Measurements from ENCODE around the gene NDUFB11.

NDUFB11 gene

DNA sequence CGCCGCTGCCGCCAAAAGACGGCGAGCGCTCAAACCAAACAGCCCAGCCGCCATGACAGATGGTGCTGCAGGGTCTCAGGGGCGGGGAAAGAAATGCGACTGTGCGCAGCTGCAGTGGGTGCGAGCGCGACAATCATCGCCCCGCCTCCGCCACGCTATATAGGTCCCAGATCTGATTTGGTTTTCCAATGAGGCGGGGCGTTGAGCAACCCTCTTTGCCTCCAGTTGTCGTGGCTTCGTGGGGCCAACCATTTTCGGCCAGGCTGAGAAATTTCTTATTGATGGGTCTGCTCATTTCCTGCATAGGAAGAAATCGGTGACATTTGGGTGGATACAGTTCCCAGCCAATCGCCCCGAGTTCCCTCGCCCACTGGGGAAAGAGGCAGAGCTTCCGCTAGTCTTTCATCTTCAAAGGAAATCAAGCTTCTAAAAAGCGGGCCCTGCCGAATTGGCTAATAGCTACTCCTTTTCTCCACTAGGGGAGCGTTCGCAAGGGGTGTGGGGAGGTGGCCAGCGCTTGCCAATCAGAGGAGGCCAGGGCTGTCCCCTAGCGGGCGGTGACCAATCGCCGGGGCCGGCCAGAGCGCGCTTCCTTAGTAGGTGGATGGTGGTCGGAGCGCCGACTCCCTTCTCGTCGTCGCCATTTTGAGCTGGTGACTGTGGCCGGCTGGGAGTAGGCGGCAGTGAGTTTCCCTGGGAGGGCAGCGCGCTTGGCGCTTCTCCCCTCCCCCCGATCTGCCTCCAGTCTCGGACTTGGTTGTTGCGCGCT, at the start of gene NDUFB11, which contains the start of gene RBM10:
TSS of gene NDUFB11 (minus strand) at position 77 of the 769 bp plus-strand sequence. CDS start at position 54, 23 bp downstream.
TSS of gene RBM10 (plus strand) at position 596 of the 769 bp plus-strand sequence. CDS start 2,261 bp downstream, outside the sequence.
- peak; percentile 94 for DNase-seq

DNA sequence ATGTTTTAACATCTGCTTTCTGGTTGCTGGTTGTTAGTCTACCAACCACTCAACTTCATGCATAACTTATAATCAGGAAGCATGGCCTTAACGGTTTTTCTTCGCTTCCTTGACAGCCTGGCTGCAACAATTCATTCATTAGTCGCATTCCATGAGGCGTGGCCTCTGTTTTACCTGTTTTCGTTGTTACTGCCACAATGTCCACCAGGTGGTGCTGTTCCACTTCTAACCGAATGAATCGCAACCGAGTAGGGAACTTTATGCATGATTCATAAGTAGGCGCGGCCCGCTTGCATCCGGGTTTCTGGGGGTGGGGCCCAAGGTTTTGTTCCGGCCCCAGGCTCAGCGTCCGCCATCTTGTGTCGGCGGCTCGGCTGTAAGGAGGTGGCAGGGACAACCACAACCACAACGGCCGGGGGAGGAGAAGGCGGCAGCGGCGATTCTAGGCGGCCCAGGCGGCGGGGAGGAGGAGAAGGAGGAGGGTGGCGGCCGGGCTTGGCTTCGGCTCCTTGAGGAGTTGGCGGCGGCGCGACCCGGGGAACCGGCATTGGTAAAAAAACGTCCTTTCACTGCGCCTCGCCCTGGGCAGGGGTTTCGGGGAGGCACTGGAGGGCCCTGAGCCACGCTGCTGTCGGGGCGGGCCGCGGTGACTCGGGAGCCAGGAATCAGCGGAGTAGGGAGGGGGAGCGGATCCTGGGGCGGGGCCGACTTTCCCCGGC, 49.1 kb upstream of the NDUFB11 start, which contains the start of gene UBA1:
TSS of gene UBA1 (plus strand) at position 355 of the 719 bp plus-strand sequence. CDS start 4,974 bp downstream, outside the sequence.
- DNase-seq: peak; percentile 95

GRCh38 chrX:47191806-47192401, 47.4 kb upstream of the NDUFB11 start:
- no peak for DNase-seq

DNA sequence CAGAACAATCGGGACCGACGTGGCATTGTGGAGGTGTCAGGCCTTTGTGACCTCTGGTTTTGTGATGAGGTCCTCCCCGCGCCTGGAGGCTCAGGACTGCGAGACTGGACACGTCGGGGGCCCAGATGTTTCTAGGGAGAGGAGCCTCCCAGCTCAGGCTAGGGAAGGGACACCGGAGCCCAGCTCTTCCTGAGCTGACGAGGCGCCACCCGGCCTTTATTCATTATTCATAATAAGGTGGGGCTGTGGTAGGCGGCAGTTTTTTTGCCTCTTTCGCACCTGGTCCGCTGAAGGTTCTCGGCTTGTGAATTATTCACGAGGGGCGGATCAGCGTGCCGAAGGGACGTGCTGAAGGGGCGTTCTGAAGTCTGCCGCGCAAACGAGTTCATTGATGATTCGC, 46.8 kb upstream of the NDUFB11 start:
- peak; percentile 76 for DNase-seq

DNA sequence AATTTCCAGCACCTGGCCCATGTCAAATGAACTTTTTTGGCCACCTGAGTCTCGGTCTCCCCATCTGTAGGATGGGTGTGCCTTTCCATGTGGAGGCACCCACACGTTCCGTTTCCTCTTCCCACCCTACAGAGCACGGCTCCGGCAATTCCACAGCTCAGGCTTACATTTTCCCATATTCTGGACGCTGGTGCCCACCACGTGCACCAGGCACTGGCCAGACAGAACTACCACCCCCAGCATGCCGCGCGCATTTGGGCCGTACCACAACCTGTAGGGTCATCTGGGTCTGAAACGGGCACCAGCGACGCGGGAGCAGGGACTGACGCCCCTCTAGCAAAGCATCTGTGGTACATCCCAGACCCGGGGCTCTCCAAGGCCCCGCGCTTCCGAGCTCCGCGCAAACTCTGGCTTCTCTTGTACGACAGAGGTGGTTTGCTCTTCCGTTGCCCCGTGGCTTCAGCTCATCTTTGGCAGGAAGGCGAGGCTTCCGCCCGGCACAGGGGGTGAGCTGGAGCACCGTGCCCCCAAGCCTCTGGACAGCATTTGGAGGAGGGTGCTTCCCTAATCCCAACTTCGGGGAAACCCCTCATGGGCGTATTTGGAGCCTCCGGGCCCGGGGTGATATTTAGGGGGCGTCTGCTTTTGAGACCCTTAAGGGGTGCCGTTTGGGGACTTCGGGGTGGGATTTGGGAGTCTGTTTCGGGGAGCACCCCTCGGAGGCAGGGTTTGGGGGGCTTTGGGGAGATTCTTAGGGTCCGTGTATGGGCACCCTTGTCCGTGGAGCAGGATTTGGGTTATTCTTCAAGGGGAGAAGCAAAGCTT, 46.2 kb upstream of the NDUFB11 start:
- peak; percentile 95 for DNase-seq

- no peak for DNase-seq
These were observed 45.4 kb upstream of the NDUFB11 start for GRCh38 chrX:47189906-47190305.

GRCh38 chrX:47187106-47187677, 42.7 kb upstream of the NDUFB11 start:
- no peak for DNase-seq

- DNase-seq: no peak
These were observed 41.7 kb upstream of the NDUFB11 start for GRCh38 chrX:47186096-47186740.

GRCh38 chrX:47185241-47185640, 40.7 kb upstream of the NDUFB11 start:
- DNase-seq: no peak

DNA sequence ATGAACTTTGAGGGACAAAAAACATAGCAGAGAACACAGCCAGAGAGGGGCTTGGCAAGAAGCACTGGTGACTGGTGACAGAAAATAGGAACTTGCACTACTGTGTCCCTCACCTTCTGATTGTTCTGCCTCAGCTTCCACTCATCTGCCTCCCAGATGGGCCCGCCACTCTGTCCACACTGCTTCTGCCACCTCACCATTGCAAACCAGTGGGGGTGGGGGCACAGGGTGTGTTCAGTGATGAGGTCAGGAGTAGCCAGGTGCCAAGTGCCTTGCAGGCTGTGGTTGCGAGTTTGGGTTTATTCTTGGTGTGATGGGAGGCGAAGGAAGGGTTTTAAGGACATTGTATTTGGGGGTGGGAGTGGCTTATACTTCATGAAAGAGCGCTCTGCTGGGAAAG, 40.0 kb upstream of the NDUFB11 start:
- DNase-seq: no peak

GRCh38 chrX:47182106-47182700, 37.7 kb upstream of the NDUFB11 start:
- DNase-seq: no peak

GRCh38 chrX:47181301-47181700, 36.8 kb upstream of the NDUFB11 start:
- no peak for DNase-seq

- DNase-seq: no peak
These were observed 35.8 kb upstream of the NDUFB11 start for GRCh38 chrX:47180346-47180745.

- DNase-seq: no peak
These were observed 35.4 kb upstream of the NDUFB11 start for GRCh38 chrX:47179928-47180255.

DNA sequence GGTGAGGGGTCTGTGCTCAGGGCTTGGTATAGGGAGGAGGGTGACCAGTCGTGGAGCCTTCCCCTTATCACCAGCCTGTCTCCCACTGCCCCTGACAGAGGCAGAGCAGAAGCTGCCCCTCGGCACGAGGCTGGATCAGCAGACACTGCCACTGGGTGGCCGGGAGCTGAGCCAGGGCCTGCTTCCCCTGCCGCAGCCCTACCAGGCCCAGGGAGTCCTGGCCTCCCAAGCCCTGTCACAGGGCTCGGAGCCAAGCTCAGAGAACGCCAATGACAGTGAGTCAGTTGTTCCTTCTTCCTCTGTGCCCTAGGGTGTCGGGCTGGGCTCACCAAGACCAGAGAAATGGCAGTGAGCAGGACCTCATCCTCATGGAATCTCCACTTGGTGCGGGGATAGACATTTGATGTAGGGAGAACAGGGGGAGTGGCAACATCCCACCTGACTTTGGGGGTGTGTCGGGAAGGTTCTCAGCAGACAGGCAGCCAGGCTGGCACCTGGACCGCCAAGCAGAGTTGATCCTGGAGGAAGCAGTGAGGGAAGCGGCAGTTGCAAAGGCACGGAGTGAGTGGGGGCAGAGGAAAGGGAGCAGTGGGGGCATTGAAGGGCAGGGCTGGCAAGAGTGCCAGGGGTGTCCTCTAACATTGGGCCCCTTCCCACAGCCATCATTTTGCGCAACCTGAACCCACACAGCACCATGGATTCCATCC, 34.9 kb upstream of the NDUFB11 start:
- no peak for DNase-seq

- DNase-seq: no peak
These were observed 33.8 kb upstream of the NDUFB11 start for GRCh38 chrX:47178337-47178736.

DNA sequence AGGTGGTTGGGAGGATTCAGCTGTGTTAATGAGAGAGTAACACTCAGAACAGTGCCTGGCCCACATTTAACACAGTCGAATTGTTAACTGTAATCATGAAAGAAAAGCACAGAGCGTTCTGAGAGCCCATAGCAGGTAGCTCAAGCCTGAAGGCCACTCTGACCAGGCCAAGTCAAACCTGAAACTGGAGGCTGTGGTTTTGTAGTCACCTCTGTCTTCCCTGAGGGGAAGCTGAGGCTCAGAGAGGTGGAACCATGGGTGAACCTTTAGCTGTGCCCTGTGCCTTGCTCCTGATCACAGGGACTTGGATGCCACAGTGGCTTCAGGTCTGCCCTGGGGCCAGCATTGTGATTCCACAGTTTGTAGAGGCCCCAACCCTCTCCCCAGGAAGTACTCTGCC, 32.6 kb upstream of the NDUFB11 start:
- DNase-seq: no peak

GRCh38 chrX:47176101-47176740, 31.7 kb upstream of the NDUFB11 start:
- no peak for DNase-seq

- DNase-seq: no peak
These were observed 31.1 kb upstream of the NDUFB11 start for GRCh38 chrX:47175588-47175980.

DNA sequence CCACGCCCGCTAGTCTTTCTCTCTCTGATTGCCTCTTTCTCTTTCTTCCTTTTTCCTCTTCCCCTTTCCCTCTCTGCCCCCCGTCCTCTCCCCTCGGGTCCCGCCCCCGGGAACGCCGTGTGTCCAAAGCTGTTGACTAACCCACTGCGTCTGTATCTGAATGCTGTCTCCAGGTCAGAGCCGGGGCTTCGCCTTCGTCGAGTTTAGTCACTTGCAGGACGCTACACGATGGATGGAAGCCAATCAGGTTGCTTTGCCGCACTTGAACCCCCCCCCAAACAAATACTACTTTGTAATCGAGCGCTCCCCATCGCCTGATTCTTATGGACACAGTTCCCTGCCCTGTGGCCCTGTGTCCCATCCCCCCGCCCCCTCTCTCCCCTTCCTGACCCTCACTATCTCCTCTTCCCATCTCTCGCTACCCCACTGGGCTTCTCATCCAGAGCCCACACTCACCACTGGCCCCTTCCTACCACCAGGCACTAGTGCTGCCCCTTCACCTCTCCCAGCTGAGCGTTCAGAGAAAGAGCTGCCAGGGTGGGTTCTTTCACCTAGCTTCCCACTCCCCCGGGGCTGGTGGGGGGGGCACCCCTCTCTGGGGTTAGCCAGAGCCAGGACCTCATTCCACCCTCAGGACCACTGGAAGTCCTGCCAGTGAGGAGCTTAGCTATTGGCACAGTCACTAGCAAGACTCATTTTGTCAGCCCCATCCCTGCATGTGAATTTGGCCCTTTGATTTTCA, 30.5 kb upstream of the NDUFB11 start:
- no peak for DNase-seq

All from RPMI8226 (cell line).